Jurkat, Clone E6-1 (cell line): ENCODE data around the gene CARD11.
A peak's percentile ranks its signal among the peaks of the same experiment; 100 is the strongest.
"Not testable (repeated sequence)": the region's sequence is repeated elsewhere in the genome, so short reads cannot be mapped to it uniquely, and the experiment has no call there.

Experiments used
- DNase-seq: peaks from one replicate; pipeline ENCODE4 v3.0.0-alpha.2; 2011; ENCODE audit warnings: low read depth, low spot score
- H3K4me3 ChIP-seq: 2 replicates; pipeline ENCODE4 v1.5.1; 2011; ENCODE audit warnings: mild to moderate bottlenecking, low read length, control low read depth, moderate library complexity

CARD11 gene

GRCh38 chr7:3028071-3028757 lies 15.5 kb downstream of the CARD11 start:
- no peak for DNase-seq
- H3K4me3 ChIP-seq = no peak overlapping the region

DNA sequence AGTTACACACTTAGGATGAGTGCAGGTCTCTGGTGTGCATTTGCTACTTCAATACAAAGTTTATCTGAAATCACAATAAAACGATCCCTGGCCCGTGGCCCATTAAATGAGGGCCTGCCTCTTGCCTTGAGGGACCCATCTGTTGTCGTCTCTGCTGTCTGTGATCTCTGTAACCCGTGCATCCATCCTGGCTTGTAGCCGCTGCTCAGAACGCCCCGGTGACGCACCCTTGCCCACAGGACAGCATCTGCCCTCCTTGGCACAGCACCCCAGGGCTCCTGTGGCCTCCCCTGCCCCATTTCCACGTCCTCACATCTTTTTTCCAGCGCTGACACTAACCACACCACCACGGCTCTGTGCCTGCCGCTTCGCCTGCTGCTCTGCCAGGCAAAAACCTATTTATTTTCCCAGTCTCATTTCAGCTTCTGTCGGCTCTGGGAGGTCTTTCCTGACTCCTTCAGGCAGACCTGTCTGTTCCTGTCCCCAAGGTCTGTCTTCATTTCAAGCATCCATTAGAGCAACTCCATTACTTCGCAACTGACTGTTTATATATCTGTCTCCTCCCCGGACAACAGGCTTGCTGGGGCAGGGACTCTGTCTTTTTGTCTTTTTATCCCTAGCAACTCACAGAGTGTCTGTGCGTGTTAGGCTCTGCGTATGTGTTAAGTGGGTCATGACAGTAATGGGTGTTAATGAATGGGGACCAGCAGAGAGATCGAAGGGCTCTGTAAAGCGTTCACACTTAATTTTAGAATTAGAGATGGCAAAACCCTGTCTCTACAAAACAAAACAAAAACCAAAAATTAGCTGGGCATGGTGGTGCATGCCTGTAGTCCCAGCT lies 16.4 kb downstream of the CARD11 start:
- no peak for DNase-seq
- H3K4me3 ChIP-seq = no peak overlapping the region

GRCh38 chr7:3025616-3026015 lies 18.1 kb downstream of the CARD11 start:
- H3K4me3 ChIP-seq = no peak overlapping the region
- no peak for DNase-seq

DNA sequence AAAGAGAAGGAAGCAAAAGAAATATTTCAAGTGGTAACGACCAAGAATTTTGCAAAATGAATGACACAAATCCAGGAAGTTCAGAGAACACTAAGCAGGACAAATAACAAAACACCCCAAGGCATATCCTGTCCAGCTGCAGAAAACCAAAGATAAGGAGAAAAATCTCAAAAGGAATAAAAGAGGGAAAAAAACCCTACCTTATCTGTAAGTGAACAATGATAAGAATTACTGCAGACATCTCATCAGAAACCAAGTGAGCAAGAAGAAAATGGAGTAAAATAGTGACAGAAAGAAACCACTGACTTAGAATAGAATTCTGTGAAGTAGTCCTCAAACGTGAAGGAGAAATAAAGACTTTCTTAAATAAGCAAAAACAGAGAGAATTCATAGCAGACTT lies 21.8 kb downstream of the CARD11 start:
- H3K4me3 ChIP-seq = no peak overlapping the region

DNA sequence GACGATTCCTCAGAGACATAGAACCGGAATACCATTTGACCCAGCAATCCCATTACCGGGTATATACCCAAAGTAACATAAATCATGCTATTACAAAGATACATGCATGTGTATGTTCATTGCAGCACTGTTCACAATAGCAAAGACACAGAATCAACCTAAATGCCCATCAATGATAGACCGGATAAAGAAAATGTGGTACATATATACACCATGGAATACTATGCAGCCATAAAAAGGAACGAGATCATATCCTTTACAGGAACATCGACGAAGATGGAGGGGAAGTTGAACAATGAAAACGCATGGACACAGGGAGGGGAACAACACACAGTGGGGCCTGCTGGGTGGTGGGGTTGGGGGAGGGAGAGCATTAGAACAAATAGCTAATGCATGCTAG lies 22.4 kb downstream of the CARD11 start:
- H3K4me3 ChIP-seq, DNase-seq: not testable (repeated sequence)

More for the DNA sequence above, 21.8 kb downstream of the CARD11 start:
- DNase-seq = no peak

DNA sequence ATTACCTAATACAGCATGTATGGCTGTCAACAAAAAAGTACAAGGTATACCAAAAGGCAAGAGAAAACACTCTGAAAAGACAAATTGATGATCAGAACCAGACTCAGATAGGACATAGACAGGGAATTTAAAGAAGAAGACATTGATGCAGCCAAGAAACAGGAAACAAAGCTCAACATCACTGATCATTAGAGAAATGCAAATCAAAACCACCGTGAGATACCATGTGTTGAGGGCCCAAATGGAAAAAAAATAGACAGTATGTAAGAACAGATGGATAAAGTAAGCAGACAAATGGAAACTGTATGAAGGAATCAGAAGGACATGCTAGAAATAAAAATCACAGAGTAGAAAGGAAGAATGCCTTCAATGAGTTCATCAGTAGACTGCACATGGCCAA lies 23.3 kb downstream of the CARD11 start:
- H3K4me3 ChIP-seq = no peak overlapping the region
- no peak for DNase-seq

DNA sequence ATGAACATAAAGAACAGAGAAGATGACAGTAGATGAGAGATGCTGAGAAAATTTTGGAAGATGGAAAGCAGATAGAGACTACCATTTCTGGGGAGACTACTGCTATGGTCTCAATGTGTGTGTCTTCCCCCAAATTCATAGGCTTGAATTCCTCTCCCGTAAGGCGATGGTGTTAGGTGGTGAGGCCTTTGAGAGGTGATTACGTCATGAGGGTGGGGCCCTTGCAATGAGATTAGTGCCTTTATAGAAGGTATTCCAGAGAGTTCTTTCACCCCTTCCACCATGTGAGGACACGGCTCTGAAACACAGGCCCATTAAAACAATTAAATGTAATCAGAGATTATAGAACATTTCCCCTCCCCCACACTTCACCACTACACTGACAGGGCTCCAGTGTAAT lies 23.9 kb downstream of the CARD11 start:
- H3K4me3 ChIP-seq = no peak overlapping the region
- DNase-seq = no peak

DNA sequence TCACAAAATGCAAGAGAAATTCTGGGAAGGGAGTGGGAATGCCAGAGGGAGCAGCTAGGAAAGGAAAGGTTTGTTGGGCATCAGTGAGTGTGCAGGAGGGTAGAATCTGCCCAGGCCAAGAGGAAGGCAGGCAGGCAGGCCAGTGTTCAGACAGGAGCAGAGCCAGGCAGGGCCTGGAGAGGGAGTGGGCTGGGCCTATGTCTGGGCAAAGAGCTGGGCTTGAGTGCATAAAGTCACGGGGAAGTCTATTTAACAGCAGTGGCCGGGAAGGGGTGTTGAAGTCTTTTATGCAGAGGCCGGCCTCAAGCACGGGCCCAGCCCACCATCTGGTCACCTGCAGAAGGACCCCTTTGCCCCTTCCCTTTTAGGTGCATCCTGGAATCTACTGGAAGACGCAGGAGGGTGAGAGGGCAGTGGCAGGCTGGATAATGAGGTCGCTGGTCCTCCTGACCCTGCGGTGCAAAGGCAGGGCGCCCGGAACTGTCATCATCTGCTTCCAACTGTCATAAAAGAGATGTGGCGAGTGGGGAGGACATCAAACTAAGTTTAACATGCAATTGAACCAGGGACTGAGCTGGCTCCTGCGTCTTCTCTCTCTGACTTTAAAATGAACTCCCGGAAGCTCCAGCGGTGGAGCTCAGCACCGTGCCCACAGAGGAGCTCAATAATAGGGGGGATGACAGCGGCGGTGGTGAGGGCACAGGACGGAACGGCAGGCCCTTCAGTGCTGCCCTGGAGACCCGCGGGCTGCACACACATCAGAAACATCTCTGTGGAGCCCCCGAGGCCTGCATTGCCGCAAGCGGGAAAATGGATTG lies 29.5 kb downstream of the CARD11 start:
- no peak for DNase-seq
- H3K4me3 ChIP-seq = no peak overlapping the region

DNA sequence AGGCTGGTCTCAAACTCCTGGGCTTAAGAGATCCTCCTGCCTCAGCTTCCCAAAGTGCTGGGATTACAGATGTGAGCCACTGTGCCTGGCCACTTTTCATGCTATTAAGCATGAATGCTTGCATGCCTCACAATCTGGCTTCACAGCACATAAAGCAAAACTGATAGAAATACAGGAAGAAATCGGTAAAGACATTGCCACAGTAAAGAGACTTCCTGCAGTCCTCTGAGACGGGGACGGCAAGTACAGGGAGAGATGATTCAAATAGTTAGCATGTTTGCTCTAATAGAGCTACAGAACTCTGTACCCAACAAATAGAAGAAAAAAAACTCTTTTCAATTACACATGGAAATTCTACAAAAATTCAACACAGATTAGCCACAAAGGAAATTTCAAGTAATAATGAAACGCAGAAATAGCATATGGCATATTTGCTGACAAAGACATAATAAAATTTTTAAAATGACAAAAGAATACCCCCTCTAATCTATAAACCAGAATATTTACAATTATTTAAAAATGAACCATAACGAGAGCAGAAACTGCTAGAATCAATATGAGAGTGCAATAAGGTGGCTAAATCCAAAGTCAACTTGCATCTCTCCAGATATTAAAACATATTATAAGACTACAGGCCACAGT lies 32.3 kb downstream of the CARD11 start:
- DNase-seq = no peak
- H3K4me3 ChIP-seq = no peak overlapping the region

DNA sequence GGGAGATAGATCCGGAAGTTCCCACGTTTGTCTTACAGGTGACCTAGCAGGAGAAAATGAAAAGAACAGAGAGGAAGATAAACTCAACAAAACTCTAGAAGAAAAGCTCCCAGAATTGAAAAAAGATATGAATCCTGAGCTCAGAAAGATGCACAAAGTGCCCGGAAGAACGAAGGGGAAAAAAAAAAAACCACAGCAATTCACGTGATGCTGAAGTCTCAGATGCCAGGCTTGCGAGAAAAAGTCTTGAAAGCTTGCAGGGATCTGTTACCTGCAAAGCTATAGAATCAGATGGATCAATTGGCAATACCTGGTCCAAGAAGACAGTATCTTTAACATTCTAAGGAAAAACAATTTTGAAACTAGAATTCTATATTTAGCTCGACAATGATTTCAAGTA lies 33.5 kb downstream of the CARD11 start:
- DNase-seq = peak; percentile 50

GRCh38 chr7:3009086-3009485 lies 34.6 kb downstream of the CARD11 start:
- DNase-seq = no peak
- no peak overlapping the region for H3K4me3 ChIP-seq

More for the DNA sequence above, 33.5 kb downstream of the CARD11 start:
- H3K4me3 ChIP-seq = no peak overlapping the region

GRCh38 chr7:3008386-3008785 lies 35.3 kb downstream of the CARD11 start:
- H3K4me3 ChIP-seq = no peak overlapping the region

DNA sequence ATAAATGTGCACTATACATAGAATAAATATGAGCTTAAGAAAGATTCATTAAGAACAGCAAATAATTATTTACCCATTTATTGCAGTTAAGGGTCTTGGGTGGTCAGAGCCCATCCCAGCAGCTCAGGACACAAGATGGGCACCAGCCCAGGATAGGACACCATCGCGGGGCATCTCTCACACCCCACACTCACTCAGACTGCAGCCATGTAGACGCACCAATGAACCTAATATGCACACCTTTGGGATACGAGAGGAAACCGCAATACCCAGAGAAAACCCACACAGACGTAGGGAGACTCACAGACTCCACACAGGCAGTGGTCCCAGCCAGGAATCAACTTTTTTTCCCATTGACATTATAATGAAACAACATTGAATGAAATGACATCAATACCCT lies 36.0 kb downstream of the CARD11 start:
- DNase-seq = no peak
- no peak overlapping the region for H3K4me3 ChIP-seq

More at GRCh38 chr7:3008386-3008785, 35.3 kb downstream of the CARD11 start:
- DNase-seq = no peak

GRCh38 chr7:3005257-3005656 lies 38.4 kb downstream of the CARD11 start:
- DNase-seq = no peak
- H3K4me3 ChIP-seq = no peak overlapping the region

DNA sequence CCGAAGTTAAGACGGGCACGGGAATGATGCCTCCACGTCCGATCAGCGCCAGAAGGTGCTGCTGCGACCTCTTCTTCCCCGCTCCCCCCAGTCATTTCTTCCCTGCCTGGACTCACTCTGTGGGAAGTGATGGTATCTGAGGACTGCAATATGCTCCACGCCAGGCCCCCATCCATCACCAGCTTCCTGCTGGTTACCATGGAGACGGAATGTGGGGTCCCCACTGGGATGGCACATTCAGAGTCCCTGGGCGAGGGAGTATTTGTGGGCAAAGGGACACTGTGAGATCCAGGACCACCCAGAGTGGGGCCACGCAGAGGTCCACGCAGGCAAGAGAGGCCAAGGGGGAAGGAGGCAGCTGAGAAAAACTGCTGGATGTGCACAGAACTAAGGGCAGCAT lies 39.7 kb downstream of the CARD11 start:
- no peak for DNase-seq
- H3K4me3 ChIP-seq = no peak overlapping the region

DNA sequence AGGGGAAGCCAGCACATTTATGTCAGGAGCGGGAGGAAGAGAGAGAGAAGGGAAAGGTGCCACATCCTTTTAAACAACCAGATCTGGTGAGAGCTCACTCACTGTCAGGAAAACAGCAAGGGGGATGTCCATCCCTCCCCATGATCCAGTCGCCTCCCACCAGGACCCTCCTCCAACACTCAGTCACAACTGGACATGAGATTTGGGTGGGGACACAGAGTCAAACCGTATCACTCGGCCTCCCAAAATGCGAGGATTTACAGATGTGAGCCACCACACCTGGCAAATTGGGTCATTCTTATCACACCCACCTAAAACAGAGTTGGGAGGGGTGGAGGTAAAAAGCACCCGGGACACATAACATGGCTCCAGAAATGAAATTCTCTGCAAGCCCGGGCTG lies 41.0 kb downstream of the CARD11 start:
- no peak for DNase-seq
- no peak overlapping the region for H3K4me3 ChIP-seq

DNA sequence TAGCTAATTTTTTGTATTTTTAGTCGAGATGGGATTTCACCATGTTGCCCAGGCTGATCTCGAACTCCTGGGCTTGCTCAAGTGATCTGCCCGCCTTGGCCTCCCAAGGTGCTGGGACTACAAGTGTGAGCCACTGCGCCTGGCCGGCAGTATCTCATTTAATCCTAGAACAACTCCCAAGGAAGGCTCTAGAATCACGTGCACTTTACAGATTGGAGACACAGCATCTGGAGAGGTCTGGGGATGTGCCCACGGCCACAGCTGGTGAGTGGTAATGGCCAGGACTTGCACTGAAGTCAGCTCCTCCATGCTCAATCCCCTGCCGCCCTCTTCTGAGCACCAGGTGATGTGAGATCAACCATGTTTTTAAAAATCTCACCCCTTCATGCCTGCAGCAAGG lies 43.1 kb downstream of the CARD11 start:
- DNase-seq = no peak
- H3K4me3 ChIP-seq = no peak overlapping the region

GRCh38 chr7:2999078-2999500 lies 44.6 kb downstream of the CARD11 start:
- no peak for DNase-seq
- H3K4me3 ChIP-seq = no peak overlapping the region

DNA sequence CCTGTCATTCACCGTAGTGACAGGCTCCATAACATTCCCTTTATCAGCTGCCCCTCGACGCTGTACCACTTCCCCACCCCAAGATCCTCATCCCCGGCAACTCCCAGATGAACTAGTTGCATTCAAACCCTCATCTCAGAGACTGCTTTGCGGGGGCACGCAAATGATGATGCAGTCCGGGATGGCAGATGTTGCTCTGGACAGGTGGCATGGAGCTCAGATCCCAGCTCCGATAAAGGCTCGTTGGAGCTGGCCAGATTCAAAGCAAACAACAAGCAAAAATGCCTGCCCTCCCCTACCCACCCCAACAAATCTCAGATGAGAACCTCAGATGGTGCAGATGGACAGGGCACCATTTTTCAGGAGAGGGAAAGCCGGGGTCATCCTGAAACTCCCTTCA lies 46.7 kb downstream of the CARD11 start:
- H3K4me3 ChIP-seq = no peak overlapping the region
- DNase-seq = no peak
